ENCODE measurements around the gene NUB1. TPM values are rescaled to one million over a fixed set of nuclear protein-coding genes. Genes with fewer than 3 reads are reported as not detected.

NUB1 gene
- total RNA-seq, 1 donor from 2014 or later, result 61.7 TPM

DNA sequence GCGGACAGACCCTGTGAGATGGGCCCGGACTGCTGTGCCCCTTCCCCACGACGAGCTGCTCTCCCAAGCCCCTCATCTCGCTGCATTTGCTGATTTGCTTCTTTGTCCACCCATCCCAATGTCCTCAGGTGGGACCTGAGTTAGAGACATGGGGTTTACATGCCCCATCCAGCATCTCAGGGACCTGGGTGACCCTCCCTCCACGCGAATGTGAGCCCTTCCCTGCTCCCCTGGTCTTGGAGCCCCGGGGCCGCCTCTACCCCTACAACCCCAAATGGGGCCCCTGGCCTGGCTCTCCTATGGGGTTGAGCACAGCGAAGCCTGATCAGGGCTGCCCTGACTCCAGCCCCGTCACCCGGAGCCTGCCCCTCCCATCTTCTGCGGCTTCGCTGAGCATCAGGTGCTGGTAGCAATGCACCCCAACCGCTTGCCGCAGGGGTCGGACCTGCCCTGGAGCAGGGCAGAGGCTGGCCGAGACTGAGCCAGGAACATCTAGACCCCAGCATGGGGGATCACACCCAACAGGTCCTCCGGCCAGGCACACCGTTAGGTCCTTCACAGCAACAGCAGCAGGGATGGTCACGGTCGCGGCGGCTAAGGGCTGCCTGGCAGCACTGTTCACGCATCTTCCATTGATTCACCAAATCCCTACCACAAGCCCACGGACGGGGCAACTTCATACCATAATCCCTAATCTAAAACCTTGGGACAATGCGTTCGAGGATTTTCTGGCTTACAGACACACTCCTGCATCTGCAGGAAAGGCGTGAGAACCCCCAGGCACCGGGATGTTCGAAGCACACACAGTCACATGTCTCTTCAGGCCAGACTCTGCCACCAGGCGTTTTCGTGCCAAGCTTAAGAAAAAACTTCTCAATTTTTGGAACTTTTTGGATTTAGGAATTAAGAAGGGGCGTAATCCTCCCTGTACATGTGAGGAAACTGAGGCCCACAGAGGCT lies 52.7 kb downstream of the NUB1 start:
- no peak overlapping the region for H3K4me3 Mint-ChIP-seq (ENCODE audit: unreplicated experiment)
- H3K9me3 Mint-ChIP-seq (ENCODE audit: unreplicated experiment), result no peaks in the 10 kb centered on the region
- peaks cover 3% of the 10 kb centered on the region for H3K4me1 Mint-ChIP-seq (ENCODE audit: unreplicated experiment)
- no peaks in the 10 kb centered on the region for H3K36me3 Mint-ChIP-seq (ENCODE audit: unreplicated experiment)
- no peak for DNase-seq (ENCODE audit: extremely low spot score, unreplicated experiment)
- TF ChIP-seq, protein P1, sequence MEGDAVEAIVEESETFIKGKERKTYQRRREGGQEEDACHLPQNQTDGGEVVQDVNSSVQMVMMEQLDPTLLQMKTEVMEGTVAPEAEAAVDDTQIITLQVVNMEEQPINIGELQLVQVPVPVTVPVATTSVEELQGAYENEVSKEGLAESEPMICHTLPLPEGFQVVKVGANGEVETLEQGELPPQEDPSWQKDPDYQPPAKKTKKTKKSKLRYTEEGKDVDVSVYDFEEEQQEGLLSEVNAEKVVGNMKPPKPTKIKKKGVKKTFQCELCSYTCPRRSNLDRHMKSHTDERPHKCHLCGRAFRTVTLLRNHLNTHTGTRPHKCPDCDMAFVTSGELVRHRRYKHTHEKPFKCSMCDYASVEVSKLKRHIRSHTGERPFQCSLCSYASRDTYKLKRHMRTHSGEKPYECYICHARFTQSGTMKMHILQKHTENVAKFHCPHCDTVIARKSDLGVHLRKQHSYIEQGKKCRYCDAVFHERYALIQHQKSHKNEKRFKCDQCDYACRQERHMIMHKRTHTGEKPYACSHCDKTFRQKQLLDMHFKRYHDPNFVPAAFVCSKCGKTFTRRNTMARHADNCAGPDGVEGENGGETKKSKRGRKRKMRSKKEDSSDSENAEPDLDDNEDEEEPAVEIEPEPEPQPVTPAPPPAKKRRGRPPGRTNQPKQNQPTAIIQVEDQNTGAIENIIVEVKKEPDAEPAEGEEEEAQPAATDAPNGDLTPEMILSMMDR (IDR thresholded peaks at IDR 0.05), result no peak
- no peak overlapping the region for H3K27ac Mint-ChIP-seq (ENCODE audit: unreplicated experiment)
- H3K27me3 Mint-ChIP-seq (ENCODE audit: unreplicated experiment), result peaks cover 25% of the 10 kb centered on the region

DNA sequence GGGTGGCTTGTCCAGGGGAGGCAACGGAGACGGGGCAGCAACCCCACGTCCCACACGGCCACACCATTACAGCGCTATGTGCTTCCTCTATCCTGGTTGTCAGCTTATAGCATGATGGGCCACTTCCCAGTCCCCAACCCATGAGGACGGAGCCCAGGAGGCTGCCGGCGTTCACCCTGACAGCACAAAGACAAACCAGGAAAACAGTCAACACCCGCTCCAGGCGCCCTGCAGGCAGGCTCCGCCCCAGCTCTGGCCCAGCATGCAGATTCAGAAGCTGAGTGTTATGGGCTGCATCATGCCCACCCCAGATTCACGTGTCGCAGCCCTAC lies 53.4 kb downstream of the NUB1 start:
- Mint-ChIP-seq H3K4me3 (ENCODE audit: unreplicated experiment) (no peak overlapping the region), H3K27ac (ENCODE audit: unreplicated experiment) (no peak overlapping the region)
- TF ChIP-seq, protein P1 (IDR thresholded peaks at IDR 0.05), result no peak

DNA sequence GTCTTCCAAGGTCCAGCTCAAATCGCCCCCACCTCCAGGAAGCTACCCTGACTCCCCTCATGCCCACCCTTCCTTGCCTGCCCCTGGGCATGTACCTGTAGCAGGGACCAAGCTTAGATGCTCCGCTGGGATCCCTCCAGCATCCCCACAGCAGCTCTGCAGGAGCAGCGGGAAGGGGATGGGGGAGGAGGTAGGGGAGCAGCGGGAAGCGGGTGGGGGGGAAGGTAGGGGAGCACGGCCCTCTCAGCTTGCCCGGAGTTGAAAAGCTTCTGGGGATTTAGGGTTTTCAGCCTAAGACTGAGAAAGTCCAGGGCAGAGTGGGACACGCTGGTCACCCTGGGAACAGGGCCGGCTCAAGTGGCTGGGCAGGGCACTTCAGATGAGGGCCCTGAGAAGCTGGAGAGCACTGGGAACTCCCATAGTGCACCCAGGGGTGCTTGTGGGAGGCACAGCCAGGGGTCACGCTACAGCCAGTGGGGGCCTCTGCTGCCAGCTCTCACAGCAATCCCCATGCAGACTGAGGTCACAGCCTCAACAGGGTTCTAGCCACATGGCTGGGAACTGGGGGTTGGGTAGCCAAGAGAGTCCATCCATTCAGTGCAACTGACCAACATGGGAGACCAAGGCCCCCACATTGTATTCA lies 54.8 kb downstream of the NUB1 start:
- H3K36me3 Mint-ChIP-seq (ENCODE audit: unreplicated experiment), result no peaks in the 10 kb centered on the region
- H3K9me3 Mint-ChIP-seq (ENCODE audit: unreplicated experiment), result no peaks in the 10 kb centered on the region
- H3K4me1 Mint-ChIP-seq (ENCODE audit: unreplicated experiment), result peaks cover 12% of the 10 kb centered on the region
- no peak overlapping the region for H3K4me3 Mint-ChIP-seq (ENCODE audit: unreplicated experiment)
- no peak overlapping the region for H3K27ac Mint-ChIP-seq (ENCODE audit: unreplicated experiment)
- DNase-seq (ENCODE audit: extremely low spot score, unreplicated experiment), result no peak
- H3K27me3 Mint-ChIP-seq (ENCODE audit: unreplicated experiment), result peaks cover 20% of the 10 kb centered on the region
- TF ChIP-seq, protein P1 (IDR thresholded peaks at IDR 0.05), result no peak

More for the DNA sequence above, 53.4 kb downstream of the NUB1 start:
- H3K27me3 Mint-ChIP-seq (ENCODE audit: unreplicated experiment), result peaks cover 24% of the 10 kb centered on the region
- H3K9me3 Mint-ChIP-seq (ENCODE audit: unreplicated experiment), result no peaks in the 10 kb centered on the region
- H3K4me1 Mint-ChIP-seq (ENCODE audit: unreplicated experiment), result peaks cover 9% of the 10 kb centered on the region
- DNase-seq (ENCODE audit: extremely low spot score, unreplicated experiment), result no peak
- no peaks in the 10 kb centered on the region for H3K36me3 Mint-ChIP-seq (ENCODE audit: unreplicated experiment)

DNA sequence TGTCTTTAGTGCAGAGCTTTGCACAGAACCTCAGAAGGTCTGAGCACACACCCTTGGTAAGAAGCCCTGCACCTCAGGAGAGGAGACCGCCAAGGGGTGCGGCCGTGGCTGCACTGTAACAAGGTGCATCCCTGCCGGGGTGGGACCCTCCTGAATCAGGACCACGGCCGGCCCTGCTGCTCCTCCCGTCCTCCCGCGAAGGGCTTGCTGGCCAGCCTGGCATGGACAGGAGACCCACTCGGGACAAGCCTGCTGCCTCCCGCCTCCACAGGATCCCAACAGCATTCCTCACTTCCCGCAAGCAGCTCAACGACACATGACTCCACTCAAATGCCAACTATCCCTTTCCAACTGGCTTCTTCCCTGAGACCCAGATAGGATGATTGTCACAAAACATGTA lies 55.4 kb downstream of the NUB1 start:
- H3K27me3 Mint-ChIP-seq (ENCODE audit: unreplicated experiment), result peaks cover 20% of the 10 kb centered on the region
- no peak for DNase-seq (ENCODE audit: extremely low spot score, unreplicated experiment)
- no peak overlapping the region for H3K27ac Mint-ChIP-seq (ENCODE audit: unreplicated experiment)

More for the DNA sequence above, 55.4 kb downstream of the NUB1 start:
- Mint-ChIP-seq H3K4me1 (ENCODE audit: unreplicated experiment) (peaks cover 13% of the 10 kb centered on the region), H3K36me3 (ENCODE audit: unreplicated experiment) (no peaks in the 10 kb centered on the region), H3K4me3 (ENCODE audit: unreplicated experiment) (no peak overlapping the region), H3K9me3 (ENCODE audit: unreplicated experiment) (no peaks in the 10 kb centered on the region)
- TF ChIP-seq, protein P1 (IDR thresholded peaks at IDR 0.05), result no peak
